ENCODE measurements around the gene FARP2. TPM values are rescaled to one million over a fixed set of nuclear protein-coding genes. Genes with fewer than 3 reads are reported as not detected.

The FARP2 gene
- total RNA-seq, 4 donors from 2014 or later: 96.5 to 164 (median 136) TPM

- intact Hi-C loops (cut with DNase I; ENCODE audit: low total_unique reads) (loop anchor here (2.0 kb wide), 1 partner anchor 42 kb away; no protein-coding TSS in a partner anchor), in situ Hi-C loops (cut with MboI; ENCODE audit: low pct_ligation_motif_present in 1 of 4, low pct_unique_long_range_greater_than_20kb in 1 of 4, low sequenced_read_pairs in 3 of 4) (no loop called here)
- Histone ChIP-seq H3K4me3 (peak overlapping the region; percentile 53 to 89 (median 74)), H3K4me1 (peaks cover 16 to 72% (median 29%) of the 10 kb centered on the region in 4 donors), H3K36me3 (peaks cover 0 to 3% (median 0%) of the 10 kb centered on the region in 4 donors), H3K9me3 (no peaks in the 10 kb centered on the region), H3K27me3 (no peaks in the 10 kb centered on the region), H3K27ac (peak overlapping the region; percentile 96 to 99 (median 98))
- DNase-seq: no peak
- TF ChIP-seq CTCF (IDR thresholded peaks at IDR 0.05): no peak
- TF ChIP-seq POLR2A (IDR thresholded peaks at IDR 0.05): no peak
- TF ChIP-seq EP300 (IDR thresholded peaks at IDR 0.05; ENCODE audit: low read depth): no peak
- TF ChIP-seq POLR2AphosphoS5 (IDR thresholded peaks at IDR 0.05): no peak
- WGBS, 2 donors (ENCODE audit: low coverage in 1 of 2): 4 to 8% methylated on average over 10 to 36 of the region's 38 CpGs
Measured at GRCh38 chr2:241314226-241315092, 41.6 kb upstream of the FARP2 start.

GRCh38 chr2:241315093-241315878 is 40.8 kb upstream of the FARP2 start, which contains the start of gene HDLBP:
Gene HDLBP, minus strand, starts transcription at chr2:241315672. Its CDS starts 48,803 bp downstream, at chr2:241266869.
- in situ Hi-C loops (cut with MboI; ENCODE audit: low pct_ligation_motif_present in 1 of 4, low pct_unique_long_range_greater_than_20kb in 1 of 4, low sequenced_read_pairs in 3 of 4): no loop called here

GRCh38 chr2:241315879-241316631 is 40.0 kb upstream of the FARP2 start, which contains the start of gene SEPTIN2:
Gene SEPTIN2, plus strand, starts transcription at chr2:241315925. Its CDS starts 8,308 bp downstream, at chr2:241324233.
- DNase-seq: peak; percentile 78
- 0% methylated on average over 46 of the region's 75 CpGs; no CpG with 5 or more reads in 1 of the 2 donors for WGBS, 2 donors (ENCODE audit: low coverage in 1 of 2)
- Histone ChIP-seq H3K4me1 (peaks cover 18 to 72% (median 39%) of the 10 kb centered on the region in 4 donors), H3K9me3 (no peaks in the 10 kb centered on the region), H3K4me3 (peak within 1 kb of the TSS; percentile 59 to 89 (median 87)), H3K27ac (peak within 1 kb of the TSS; percentile 96 to 99 (median 98)), H3K36me3 (no peaks in the 10 kb centered on the region), H3K27me3 (no peaks in the 10 kb centered on the region)
- TF ChIP-seq POLR2AphosphoS5 (IDR thresholded peaks at IDR 0.05): peak; percentile 78 to 87 (median 84)
- TF ChIP-seq POLR2A (IDR thresholded peaks at IDR 0.05): peak; percentile 60
- TF ChIP-seq EP300 (IDR thresholded peaks at IDR 0.05; ENCODE audit: low read depth): no peak
- no peak for TF ChIP-seq CTCF (IDR thresholded peaks at IDR 0.05)
- intact Hi-C loops (cut with DNase I; ENCODE audit: low total_unique reads): loop anchor here (2.0 kb wide), 1 partner anchor 43 kb away; no protein-coding TSS in a partner anchor
- in situ Hi-C loops (cut with MboI; ENCODE audit: low pct_ligation_motif_present in 1 of 4, low pct_unique_long_range_greater_than_20kb in 1 of 4, low sequenced_read_pairs in 3 of 4): no loop called here

More at GRCh38 chr2:241315093-241315878, 40.8 kb upstream of the FARP2 start, which contains the start of gene HDLBP:
- Histone ChIP-seq H3K4me1 (peaks cover 18 to 72% (median 32%) of the 10 kb centered on the region in 4 donors), H3K27me3 (no peaks in the 10 kb centered on the region), H3K4me3 (peak within 1 kb of the TSS; percentile 59 to 89 (median 87)), H3K27ac (peak within 1 kb of the TSS; percentile 96 to 99 (median 98)), H3K36me3 (peaks cover 0 to 2% (median 0%) of the 10 kb centered on the region in 4 donors), H3K9me3 (no peaks in the 10 kb centered on the region)
- DNase-seq: peak; percentile 100
- intact Hi-C loops (cut with DNase I; ENCODE audit: low total_unique reads): loop anchor here (2.0 kb wide), 1 partner anchor 42 kb away; no protein-coding TSS in a partner anchor
- TF ChIP-seq POLR2A (IDR thresholded peaks at IDR 0.05): peak; percentile 92
- TF ChIP-seq EP300 (IDR thresholded peaks at IDR 0.05; ENCODE audit: low read depth): no peak
- peak; percentile 80 to 86 (median 82) for TF ChIP-seq POLR2AphosphoS5 (IDR thresholded peaks at IDR 0.05)
- TF ChIP-seq CTCF (IDR thresholded peaks at IDR 0.05): peak in 2 of 5 experiments; percentile 11 to 17
- WGBS, 2 donors (ENCODE audit: low coverage in 1 of 2): 2% methylated on average over 49 of the region's 73 CpGs; no CpG with 5 or more reads in 1 of the 2 donors
